NCI-H2107 treated with DMSO at 0.1 percent for 48 hours (cell line): Measurements from ENCODE around the gene RNF150.
A peak's percentile ranks its signal among the peaks of the same experiment; 100 is the strongest.

Experiments
- DNase-seq: peaks from one replicate; lab custom pipeline; 2025; ENCODE audit not compliant: unreplicated experiment; lab: John Stamatoyannopoulos, UW

The RNF150 gene

DNA sequence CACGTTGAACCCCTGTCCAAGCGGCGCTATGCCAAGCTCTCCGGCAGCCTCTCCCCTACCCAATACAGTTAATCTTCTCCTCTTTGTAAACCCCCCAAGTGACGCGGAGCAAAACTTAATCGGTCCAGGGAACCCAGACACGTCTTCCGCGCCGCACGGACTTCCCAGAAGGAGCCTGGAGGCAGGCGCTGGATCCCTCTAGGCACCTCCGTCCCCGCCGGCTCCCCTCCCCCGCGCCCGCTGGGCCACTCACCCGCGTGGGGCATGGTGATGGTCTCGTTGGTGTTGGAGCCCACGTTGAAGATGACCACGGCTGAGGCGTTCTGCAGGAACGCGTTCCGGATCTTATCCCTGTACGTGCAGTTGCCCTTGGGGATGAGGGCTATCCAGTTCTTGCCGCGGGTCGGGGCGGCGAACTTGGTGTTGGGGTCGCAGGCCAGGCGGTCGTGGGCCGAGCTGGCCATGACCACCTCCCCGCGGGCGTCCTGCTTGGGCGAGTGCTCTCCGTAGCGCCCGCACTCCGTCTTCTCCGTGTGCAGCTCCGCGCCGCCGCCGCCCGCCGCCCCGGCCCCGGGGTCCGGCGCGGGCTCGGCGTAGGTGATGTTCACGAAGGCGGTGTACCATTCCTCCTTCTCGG, 1.1 kb downstream of the RNF150 start:
- DNase-seq: no peak

- no peak for DNase-seq
Observed at GRCh38 chr4:141131723-141132071, 1.6 kb downstream of the RNF150 start.

DNA sequence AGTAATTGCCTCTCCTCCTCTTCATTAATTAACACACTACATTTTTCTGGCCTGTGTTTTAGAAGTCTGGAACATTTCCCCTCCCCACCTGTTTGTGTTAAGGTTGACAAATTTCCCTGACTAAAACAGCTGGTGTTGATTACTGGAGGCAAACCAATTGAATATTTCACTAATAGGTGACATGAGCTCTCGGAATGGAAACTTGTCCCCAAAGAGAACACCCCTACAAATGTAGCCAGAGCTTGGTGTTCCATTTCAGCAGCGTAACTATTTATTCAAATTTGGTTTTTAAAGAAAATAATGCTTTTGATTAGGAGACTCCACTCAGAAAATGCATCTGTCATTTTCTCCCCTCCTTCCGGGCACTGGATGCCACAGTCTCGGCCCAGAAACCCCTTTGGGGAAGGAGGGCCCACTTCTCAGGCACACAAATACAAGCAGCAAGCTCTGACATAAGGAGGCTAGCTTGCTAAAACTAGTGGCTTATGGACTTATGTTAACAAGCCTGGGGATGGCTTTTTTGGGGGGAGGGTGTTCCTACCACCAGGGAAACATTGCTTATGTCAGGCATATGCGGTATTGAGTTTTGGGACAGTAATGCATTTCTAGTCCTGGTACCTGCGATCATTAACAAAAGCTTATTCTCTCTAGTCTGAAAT, 2.2 kb downstream of the RNF150 start:
- no peak for DNase-seq

- no peak for DNase-seq
Observed at GRCh38 chr4:141127884-141128283, 5.4 kb downstream of the RNF150 start.

GRCh38 chr4:141126769-141127168, 6.5 kb downstream of the RNF150 start:
- DNase-seq: no peak

DNA sequence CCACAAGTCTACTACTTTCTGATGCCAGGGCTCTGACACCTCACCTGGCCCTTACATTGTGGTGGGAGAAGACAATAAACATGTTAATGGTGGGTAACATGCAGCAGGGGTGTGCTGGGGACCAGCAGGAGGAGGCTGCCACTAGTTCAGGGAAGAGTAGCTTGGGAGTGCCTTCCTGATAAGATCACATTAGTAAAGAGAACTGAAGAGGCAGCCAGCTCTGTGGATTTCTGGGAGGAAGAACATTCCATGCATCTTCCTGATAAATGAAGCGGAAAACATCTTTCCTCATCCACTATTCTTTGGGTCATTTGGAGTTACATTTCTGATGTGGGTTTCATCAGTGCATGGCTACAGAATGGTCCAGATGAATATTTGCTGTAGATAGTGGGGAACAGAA, 9.0 kb downstream of the RNF150 start:
- DNase-seq: no peak

- DNase-seq: no peak
Observed at GRCh38 chr4:141121768-141122454, 11.4 kb downstream of the RNF150 start.

GRCh38 chr4:141121101-141121500, 12.2 kb downstream of the RNF150 start:
- no peak for DNase-seq

- DNase-seq: no peak
Observed at GRCh38 chr4:141120036-141120593, 13.2 kb downstream of the RNF150 start.

DNA sequence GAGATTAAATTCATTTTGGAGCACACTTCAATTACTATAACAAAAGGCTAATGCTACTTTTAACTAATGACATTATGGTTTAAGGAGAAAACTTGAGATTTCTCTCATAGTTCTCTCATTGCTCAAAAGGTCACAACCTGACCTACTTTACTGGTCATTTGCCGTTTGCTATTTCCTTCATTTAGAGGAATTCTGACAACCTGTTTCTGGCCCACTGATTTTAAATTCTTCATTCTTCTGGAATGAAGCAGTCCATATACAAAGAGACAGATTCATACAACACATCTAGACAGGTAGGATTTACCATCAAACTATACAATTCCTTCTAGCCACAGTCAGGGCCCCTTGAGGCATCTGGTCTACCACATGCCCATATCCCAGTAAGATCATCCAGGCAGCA, 14.2 kb downstream of the RNF150 start:
- DNase-seq: no peak

DNA sequence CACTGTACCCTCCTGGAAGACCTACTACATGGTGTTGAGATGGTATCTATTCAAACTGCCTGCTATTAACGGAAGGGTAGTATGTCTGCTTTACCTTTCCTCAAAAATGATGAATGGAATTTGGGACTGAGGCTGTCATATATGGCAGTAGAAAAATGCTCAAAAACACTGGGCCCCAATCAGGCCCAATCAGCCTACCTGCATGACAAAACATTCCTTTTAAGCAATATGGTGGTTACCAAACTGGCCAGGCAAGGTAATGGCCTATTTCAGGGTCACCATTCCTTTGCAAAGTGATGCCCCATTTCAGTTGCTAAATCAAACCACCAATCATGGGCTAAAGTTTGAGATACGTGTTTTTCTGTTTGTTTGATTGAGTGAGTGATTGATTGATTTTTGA, 14.9 kb downstream of the RNF150 start:
- DNase-seq: no peak

DNA sequence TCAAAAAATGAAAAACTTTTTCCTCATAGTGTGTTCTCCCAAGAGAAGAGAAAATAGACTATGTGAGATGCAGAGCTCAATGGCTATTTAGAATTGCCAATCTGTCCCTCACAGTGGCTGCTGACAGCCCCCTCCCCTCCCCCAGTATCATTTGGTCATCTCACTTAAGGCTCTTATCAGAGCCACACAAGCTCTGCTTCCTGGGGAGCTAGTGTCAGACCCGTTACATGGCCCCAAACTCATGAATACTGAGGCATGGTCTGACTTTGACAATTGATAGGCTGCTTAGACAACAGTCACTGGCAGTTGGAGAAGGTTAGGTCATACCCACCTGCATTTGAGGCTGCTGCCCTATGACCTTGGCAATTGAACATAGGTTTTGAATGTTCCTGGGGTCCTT, 15.3 kb downstream of the RNF150 start:
- DNase-seq: no peak

DNA sequence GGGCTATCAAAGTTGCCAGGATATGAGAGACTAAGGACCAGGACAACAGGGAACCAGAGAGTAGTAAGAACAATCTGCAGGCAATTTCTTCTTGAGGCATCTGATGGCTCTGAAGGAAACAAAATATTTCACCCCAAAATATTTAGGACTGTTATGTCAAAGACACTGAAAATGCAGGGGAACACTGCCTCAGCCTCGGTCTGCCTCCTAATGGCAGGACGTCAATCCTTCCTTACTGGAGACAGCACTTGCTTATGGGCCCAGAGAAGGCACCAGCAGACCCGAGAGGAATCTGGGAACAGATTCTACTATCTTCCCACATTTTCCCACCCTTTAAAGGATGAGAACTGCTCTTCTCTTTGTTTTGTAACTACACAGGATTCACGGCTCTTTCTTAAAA, 23.3 kb downstream of the RNF150 start:
- no peak for DNase-seq

DNA sequence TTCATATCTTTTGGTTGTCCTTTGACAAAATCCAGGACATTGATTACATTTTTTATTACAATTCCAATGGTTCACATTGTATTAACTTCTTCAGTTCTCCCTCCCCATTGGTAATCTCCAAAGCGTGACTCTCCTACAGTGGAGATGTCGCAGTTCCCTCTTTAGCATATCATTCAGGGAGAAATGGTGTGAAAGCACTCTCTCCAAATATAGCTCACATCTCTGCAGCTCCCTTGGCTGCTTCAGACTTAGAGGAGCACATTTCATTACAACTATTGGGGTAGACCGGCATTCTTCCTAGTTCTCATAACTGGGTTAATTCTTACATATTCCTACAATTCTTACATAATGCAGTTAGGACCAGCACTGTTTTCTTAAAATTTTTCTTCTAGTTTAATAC, 25.3 kb downstream of the RNF150 start:
- DNase-seq: no peak

- no peak for DNase-seq
Observed at GRCh38 chr4:141102367-141102766, 30.9 kb downstream of the RNF150 start.

- DNase-seq: no peak
Observed at GRCh38 chr4:141101511-141101910, 31.8 kb downstream of the RNF150 start.

- DNase-seq: no peak
Observed at GRCh38 chr4:141099326-141099725, 33.9 kb downstream of the RNF150 start.

- DNase-seq: no peak
Observed at GRCh38 chr4:141098163-141098562, 35.1 kb downstream of the RNF150 start.

DNA sequence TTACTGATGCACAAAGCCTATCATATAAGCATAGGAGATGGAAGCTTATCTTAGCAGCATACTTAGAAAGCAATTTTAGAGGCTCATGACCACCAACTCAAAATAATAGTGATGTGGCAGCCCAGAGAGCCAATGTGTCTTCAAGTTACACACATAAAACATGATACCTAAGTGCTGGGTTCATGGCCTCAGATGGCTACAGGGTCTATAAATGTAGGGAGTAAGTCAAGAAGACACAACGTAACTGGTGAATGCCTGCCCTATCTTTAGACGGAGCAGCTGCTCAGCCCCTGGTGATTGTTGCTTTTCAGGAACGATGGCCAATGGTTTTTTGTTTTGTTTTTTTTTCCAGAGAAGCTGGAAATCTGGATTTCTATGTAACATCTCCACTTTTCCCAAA, 42.8 kb downstream of the RNF150 start:
- DNase-seq: no peak

DNA sequence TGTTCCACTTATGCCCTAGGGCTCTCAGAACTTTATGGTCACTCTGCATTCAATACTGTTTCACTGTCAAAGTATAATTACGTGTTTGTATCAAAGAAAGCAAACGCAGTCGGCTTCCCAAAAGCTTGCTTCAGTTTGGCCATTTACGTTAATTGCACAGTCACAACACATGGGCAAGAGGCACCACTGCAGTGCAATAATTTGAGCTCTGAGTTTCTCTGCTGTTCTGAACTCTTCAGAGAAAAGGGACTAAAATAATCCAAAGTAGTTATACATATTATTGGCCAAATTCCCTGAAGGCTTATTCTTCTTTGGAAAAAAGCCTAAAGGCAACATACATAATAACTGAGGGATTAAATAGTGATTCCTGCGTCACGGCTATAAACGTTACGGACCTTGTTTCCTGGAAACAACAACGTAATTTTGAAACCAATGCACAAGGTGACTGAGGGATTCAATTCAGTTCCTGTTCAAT, 51.3 kb downstream of the RNF150 start:
- DNase-seq: peak; percentile 14

DNA sequence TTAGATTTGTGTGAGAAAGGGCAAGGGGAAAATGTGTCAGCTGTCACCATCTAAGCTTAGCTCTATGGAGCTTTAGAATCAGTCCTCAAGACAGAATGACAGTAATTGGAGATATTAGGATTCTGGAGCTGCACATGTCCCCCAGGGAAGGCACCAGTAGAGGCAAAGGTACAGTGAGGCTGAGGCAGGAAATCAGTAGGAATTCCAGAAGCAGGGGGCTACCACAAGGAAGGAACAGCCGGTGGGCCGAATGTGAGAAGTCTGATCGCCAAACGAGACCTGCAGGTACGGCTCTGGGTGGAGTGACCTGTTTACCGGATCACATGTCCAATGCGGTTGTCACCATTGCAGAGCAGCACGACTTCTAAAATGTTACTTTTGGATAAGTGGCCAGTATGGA, 52.6 kb downstream of the RNF150 start:
- no peak for DNase-seq

DNA sequence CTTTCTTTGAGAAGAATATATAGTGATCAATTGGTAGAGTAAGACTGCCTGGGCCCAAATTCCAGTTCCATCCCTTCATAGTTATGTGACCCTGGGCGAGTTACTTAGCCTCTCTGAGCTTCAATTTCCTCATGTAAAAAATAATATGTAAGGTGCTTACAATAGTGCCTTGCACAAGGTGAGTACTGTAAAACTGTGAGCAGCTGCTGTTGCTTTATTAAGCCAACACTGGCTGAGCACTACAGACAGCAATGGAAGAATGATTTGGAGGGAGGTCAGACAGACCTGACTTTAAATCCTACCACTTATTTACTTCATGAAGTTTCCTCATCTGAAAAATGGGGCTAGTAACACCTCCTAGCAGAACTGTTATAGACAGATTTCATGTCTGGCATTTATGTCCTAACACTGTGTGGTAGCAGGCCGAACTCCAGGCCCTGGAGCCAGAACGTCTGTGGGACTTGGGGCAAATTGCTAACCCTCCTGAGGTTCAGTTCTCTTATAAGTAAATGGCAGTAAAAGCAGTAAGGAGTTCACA, 53.8 kb downstream of the RNF150 start:
- DNase-seq: no peak
